ENCODE data around the gene IMP4. TPM values are rescaled to one million over a fixed set of nuclear protein-coding genes. Genes with fewer than 3 reads are reported as not detected.
A peak's percentile ranks its signal among the peaks of the same experiment; 100 is the strongest.

IMP4 gene
- total and polyA plus RNA-seq, 2 of the 13 experiments (the other 11 are each of a cell fraction or from before 2014, with no cell fraction given): 142 to 158 TPM

DNA sequence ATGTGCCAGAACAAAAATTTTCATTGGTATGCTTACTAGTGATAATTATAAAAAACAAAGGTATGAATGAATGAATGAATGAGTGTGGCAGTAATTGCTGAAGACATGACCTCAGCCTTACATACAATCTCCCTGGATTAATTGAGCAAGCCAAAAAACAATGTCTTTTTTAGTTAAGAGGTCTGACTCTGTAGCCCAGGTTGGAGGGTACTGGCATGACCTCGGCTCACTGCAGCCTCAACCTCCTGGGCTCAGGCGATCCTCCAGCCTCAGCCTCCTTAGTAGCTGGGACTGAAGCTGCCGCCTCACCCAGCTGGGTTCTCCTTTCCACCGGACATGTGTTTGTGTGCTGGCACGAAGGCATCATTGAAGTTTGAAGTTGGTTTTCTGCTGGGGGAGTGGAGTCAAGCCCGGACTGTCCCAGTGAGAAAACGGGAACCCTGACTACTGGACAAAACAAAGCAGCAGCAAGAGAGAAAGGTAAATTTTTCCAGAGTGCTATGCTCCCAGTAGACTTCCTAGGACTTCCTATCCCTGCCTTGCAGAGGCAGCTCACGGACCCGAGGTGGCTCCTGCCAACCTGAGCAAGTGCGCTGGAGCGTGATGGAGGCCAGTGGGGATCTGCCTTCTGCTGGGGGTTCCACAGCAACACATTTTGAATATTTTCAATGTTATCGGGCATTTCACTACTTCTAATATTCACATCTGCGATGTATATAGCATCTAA lies 6.4 kb upstream of the IMP4 start (continued):
- TF ChIP-seq, protein P1, sequence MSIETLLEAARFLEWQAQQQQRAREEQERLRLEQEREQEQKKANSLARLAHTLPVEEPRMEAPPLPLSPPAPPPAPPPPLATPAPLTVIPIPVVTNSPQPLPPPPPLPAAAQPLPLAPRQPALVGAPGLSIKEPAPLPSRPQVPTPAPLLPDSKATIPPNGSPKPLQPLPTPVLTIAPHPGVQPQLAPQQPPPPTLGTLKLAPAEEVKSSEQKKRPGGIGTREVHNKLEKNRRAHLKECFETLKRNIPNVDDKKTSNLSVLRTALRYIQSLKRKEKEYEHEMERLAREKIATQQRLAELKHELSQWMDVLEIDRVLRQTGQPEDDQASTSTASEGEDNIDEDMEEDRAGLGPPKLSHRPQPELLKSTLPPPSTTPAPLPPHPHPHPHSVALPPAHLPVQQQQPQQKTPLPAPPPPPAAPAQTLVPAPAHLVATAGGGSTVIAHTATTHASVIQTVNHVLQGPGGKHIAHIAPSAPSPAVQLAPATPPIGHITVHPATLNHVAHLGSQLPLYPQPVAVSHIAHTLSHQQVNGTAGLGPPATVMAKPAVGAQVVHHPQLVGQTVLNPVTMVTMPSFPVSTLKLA (IDR thresholded peaks at IDR 0.05): no peak
- no peak for TF ChIP-seq GMEB2 (CRISPR knock-in tag; IDR thresholded peaks at IDR 0.05; ENCODE audit: low read depth)
- TF ChIP-seq MED13 (CRISPR knock-in tag; IDR thresholded peaks at IDR 0.05): no peak
- peak; percentile 81 for TF ChIP-seq ZNF24 (IDR thresholded peaks at IDR 0.05)
- no peak for TF ChIP-seq THYN1 (CRISPR knock-in tag; IDR thresholded peaks at IDR 0.05; ENCODE audit: borderline replicate concordance, low read depth)
- TF ChIP-seq HNRNPK (IDR thresholded peaks at IDR 0.05; ENCODE audit: low read depth, low read length, poor library complexity, severe bottlenecking): no peak
- peak; percentile 7; the same call in 1 of the 2 replicates for TF ChIP-seq ZNF160 (CRISPR knock-in tag; IDR thresholded peaks at IDR 0.05)
- TF ChIP-seq ZNF12 (CRISPR knock-in tag; IDR thresholded peaks at IDR 0.05): no peak
- no peak for TF ChIP-seq HDAC2 (CRISPR knock-in tag; IDR thresholded peaks at IDR 0.05)
- TF ChIP-seq DPF2 (CRISPR knock-in tag; IDR thresholded peaks at IDR 0.05; ENCODE audit: borderline replicate concordance, low read depth): no peak
- TF ChIP-seq ZNF367 (CRISPR knock-in tag; IDR thresholded peaks at IDR 0.05; ENCODE audit: borderline replicate concordance): 0 out of 2 replicates have a peak, but pooled peaks have one; percentile 31
- TF ChIP-seq STAT6 (CRISPR knock-in tag; IDR thresholded peaks at IDR 0.05; ENCODE audit: borderline replicate concordance): 0 out of 2 replicates have a peak, but pooled peaks have one; percentile 8
- no peak for TF ChIP-seq GRHL1 (CRISPR knock-in tag; conservative IDR thresholded peaks at IDR 0.05)
- TF ChIP-seq TIGD3 (CRISPR knock-in tag; IDR thresholded peaks at IDR 0.05; ENCODE audit: borderline replicate concordance): no peak
- no peak for TF ChIP-seq ZNF780A (CRISPR knock-in tag; IDR thresholded peaks at IDR 0.05)
- no peak; the same call in 1 of the 2 replicates for TF ChIP-seq HOXA5 (CRISPR knock-in tag; IDR thresholded peaks at IDR 0.05)
- TF ChIP-seq PAX8 (CRISPR knock-in tag; IDR thresholded peaks at IDR 0.05; ENCODE audit: borderline replicate concordance): no peak
- TF ChIP-seq KLF13 (CRISPR knock-in tag; IDR thresholded peaks at IDR 0.05): no peak
